Activated CD8-positive, alpha-beta memory T cell treated with anti-CD3 and anti-CD28 coated beads for 1 hour (primary cell): Measurements from ENCODE around the gene SRC.

Experiments
- DNase-seq, 2 donors: peaks; one replicate each; pipeline ENCODE4 v3.0.0-alpha.2; 2020; ENCODE audit warnings: low read depth in 1 of 2; ENCODE audit errors: extremely low read depth in 1 of 2

The SRC gene

DNA sequence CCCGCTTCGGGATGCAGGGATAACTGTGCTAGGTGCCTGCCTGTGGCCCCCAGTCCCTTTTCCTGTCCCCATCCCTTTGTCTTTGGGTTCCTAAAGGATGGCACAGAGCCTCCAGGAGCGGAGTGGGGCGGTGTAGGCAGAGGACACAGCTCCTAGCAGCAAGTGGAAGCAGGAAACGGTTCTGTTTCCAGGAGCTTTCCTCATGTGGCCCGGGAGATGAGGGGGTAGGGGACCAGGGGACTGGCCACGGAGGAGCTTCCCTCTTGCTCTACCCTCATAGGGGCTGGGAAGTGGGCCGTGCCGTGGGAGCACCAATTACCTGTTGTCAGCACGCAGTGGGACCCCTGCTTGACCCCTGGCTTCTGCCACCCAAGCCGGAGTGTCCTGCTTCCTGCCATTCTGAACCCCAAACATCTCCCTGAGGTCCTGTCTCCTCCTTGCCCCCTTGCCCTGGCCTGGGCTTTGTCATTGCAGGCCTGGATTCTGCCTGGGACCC lies 76.9 kb downstream of the SRC start:
- no peak for DNase-seq

DNA sequence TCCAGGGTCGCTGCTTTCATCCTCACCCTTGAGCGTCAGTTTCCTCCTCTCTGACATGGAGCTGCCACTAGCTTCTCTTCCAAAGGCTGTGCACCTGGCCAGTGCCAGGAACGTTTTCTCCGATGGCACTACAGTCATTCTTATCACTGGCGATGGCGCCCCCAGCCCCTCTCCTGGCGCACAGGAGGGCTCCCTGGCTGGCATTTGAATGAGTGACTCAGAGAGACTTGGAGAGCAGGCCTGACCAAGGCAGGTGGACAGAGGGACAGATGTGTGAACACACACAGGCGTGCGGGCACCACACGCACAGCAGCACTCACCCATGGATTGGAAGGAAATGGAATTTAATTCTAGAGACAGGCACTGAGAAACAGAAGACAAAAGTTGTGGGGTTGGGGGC lies 77.6 kb downstream of the SRC start:
- DNase-seq, result no peak

- no peak for DNase-seq
Observed at GRCh38 chr20:37424062-37424851, 78.3 kb downstream of the SRC start.

GRCh38 chr20:37425103-37425625 lies 79.2 kb downstream of the SRC start:
- no peak for DNase-seq

DNA sequence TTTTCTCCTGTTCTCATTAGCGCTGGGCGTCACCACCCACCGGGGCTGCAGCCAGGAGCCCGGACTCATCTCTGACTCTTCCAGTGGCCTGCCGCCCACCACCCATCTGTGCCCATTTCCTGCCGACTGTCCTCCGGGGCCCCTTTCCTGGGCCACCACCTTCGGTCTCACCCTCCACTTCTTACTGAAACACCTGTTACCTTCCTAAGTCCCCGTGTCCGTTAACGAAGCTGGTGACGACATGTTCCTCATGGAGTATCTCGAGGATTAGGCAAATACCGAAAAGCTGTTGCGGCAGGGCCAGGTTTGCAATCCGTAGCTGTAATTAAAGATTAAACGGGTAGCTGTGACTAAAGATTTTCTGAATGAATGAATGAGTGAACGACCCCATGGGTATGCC lies 80.2 kb downstream of the SRC start:
- no peak for DNase-seq

DNA sequence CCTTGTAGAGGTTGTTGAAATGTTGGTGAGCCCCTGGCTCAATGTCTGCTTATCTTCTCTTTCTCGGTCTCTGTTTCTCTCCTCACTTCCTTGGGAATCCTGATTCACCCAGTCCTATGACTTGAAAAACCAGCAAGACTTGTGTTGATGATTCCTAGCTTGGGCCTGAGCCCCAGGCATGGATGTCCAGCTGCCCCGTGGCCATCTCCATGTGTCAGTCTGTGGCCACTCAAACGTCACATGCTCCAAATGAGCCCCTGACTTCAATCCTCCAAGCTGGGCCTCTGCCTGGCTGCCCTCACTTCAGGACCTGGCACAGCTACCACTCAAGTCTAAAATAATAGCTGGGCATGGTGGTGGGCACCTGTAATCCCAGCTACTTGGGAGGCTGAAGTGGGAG lies 81.0 kb downstream of the SRC start:
- no peak for DNase-seq

DNA sequence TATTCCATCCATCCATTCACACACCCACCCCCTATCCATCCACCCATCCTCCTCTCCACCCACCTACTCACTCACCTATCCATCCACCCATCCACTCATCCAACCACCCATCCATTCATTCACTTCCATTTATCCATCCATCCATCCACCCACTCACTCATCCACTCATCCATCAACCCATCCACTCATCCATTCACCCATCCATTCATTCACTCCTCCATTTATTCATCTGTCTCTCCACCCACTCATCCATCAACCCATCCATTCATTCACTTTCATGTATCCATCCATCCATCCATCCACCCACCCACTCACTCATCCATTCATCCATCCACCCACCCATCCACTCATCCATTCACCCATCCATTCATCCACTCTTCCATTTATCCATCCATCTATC lies 84.1 kb downstream of the SRC start:
- DNase-seq, result no peak

GRCh38 chr20:37430778-37431460 lies 85.0 kb downstream of the SRC start:
- DNase-seq, result no peak

DNA sequence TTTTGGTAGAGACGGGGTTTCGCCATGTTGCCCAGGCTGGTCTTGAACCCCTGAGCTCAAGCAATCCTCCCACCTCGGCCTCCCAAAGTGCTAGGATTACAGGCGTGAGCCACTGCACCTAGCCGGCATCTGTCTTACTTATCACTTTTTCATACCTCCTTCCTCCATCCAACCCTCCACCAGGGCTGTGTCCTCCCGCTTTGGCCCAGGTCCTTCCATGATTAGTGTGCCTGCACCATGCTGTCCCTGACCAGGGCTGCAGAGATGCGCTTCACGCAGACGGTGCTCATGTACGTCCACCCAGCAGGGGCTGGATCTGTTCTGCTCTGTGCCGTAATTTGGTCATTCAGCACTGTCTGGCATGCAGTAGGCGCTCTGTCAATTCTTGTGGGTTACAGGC lies 85.8 kb downstream of the SRC start:
- DNase-seq, result no peak

GRCh38 chr20:37432606-37433005 lies 86.7 kb downstream of the SRC start:
- no peak for DNase-seq

DNA sequence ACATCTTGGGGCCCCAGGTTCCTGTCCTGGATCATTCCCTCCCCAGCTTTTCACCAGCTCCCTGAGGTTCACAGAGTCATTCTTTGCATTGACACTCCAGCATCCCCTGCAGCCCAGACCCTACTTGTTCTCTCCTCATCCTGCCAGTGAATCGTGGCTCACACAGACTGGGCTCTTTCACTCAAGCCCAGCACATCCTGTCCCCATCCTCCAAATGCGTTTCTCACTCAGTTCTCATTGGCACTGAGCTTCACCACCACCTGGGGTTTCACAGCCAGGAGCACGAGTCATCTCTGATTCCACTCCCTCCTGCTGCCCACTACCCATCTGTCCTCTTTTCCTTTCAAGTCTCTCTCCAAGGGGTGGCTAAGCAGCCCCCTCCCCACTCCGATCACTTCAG lies 89.7 kb downstream of the SRC start:
- no peak for DNase-seq

DNA sequence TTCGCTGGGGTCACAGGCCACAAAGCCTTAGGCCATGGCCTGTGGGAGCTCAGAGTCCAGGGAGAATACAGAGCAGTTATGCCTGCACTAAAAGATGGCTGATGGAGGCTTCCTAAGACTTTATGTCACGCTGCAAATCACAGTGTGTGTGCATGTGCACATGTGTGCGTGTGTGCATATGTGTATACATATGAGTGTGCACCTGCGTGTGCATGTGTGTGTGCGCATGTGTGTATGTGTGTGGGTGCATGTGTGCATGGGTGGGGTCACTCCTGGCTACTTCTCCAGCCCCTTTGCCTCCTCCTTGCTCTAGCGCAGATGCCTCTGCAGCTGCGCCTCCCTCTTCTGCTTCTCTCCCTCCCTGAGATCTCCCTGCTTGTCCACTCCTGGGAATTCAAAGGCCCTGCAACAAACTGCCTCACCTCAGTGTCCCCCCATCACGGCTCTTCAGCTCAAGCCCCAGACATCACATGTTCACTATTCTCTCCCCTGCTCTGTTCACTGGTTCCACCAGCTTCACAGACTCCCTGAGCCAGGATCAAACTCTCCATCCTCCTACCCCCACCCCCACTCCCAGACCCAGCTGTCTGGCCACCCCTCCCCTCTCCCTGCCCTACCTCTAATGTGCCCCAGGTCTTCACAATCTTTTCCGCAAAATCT lies 90.7 kb downstream of the SRC start:
- DNase-seq, result no peak

GRCh38 chr20:37437676-37438075 lies 91.7 kb downstream of the SRC start:
- DNase-seq, result no peak

DNA sequence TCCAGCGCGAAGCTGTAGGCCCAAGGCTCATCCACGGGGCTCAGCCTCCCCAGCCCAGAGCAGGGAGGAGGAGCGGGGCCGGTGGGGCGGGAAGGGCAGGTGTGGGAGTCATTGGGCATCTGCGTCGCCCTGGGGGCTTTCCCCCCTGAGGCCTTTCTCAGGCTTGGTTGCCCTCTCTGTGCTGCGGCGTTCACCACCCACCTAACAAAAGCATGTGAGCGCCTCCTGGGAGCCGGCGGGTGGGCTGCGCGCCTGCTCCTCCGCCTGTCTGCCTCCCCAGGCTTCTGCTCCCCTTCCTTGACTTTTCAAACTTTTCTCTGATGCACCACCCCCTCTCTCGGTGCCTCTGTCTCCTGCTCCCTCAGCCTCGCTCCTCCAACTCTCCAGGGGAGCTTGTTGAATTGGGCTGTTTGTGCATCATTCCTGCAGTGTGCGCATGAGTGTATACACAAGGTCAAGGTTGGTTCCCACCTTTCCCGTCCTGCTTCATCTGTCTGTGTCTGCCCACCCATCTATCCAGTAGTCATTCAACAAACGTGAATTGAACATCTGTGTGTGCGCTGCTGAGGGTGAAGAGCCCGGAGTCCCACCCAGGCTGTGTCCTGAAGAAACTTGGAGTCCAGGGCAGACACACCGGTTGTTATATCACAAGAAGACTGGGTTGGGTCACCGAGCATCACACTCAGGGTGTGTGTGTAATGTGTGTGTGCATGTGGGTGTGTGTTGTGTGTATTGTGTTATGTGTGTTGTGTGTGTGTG lies 92.7 kb downstream of the SRC start:
- DNase-seq, result no peak

GRCh38 chr20:37439223-37439933 lies 93.4 kb downstream of the SRC start:
- DNase-seq, result no peak

- DNase-seq, result no peak
Observed at GRCh38 chr20:37441023-37441422, 95.1 kb downstream of the SRC start.

DNA sequence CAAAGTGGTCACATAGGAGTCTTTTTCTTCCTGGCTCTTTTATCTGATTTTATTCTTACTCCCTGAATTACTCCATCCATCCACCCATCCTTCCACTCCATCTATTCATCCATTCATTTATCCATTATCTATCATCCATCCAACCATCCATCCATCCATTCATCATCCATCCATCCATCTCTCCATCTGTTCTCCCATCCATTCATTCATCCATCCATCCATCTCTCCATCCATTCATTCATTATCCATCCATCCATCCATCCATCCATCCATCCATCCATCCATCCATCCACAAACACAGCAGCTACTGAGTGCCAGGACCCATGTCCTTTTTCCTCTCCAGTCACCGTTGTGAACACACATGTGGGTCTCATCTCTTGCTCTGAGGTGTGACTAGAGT lies 96.6 kb downstream of the SRC start:
- no peak for DNase-seq

GRCh38 chr20:37442986-37443385 lies 97.0 kb downstream of the SRC start:
- no peak for DNase-seq

DNA sequence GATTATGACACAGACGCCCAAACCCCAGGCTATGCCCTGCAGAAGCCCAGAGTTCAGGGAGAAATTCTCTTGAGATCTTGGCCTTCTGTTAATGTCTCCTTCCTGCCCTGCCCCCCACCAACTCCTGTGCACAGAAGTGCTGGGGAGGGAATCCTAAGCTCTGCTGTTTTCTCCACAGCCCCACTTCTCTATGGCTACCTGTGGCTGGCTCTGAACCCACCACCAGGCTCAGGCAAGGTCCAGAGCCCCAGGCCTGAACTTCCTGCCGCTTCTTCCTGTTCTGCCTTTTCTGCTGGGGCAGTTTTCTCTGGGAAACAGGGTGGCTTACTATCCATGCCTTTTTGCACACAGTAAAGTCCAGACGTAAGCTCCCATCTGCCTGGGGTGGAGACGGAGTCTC lies 97.7 kb downstream of the SRC start:
- no peak for DNase-seq

DNA sequence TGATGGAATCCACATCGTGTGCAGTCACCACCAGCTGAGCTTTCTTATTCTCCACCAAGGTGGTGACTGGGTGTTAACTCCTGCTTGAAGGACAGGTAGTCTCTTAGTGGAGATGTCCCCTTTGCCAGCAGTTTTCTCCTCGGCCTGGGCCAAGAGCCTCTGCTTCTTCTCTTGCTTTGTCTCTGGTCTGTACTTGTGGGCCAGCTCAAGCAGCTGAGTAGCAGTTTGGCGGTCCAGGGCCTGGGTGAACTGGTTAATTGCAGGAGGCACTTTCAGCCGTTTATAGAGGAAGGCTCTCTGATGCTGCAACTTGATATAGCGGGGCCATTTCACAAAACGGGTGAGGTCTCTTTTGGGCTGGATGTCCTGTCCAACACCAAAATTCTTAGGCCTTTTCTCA lies 99.1 kb downstream of the SRC start:
- no peak for DNase-seq
